SIG-M5 treated with dmso at 0.1 percent for 504 hours (cell line): ENCODE results near the gene FGFR4.
"Not testable (repeated sequence)": the region's sequence is repeated elsewhere in the genome, so short reads cannot be mapped to it uniquely, and the experiment has no call there.

ENCODE experiments used
- DNase-seq: peaks from one replicate; lab custom pipeline; 2025; ENCODE audit not compliant: unreplicated experiment; lab: John Stamatoyannopoulos, UW

The FGFR4 gene

DNA sequence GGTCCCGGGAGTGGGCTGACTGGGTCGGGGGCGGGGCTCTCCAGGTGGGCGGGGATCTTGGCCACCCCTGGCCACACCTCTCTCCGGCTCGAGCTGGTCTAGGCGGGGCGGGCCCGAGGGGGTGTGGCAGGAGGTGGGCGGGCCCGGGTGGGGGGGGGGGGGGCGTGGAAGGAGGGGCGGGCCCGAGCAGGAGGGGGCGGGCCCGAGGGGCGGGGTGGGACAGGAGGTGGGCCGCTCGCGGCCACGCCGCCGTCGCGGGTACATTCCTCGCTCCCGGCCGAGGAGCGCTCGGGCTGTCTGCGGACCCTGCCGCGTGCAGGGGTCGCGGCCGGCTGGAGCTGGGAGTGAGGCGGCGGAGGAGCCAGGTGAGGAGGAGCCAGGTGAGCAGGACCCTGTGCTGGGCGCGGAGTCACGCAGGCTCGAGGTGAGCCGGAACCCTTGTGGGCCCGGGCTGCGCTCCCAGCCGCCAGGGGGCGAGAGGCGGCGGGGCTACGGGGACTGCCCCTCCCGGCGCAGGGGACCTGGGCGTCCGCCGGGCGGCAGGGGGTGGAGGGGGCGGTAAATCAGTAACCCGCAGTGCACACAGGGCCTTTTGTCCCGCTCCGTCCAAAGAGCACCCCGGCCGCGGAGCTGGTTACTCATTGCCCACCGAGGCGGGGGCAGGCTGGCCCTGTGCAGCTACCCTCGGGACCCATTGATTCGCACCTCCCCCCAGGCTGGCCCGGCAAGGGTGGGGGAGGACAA is at the start of gene FGFR4:
Gene FGFR4, plus strand, starts transcription at position 262 of the 744 bp plus-strand sequence. CDS start 2,688 bp downstream, outside the sequence.
- peak; percentile 77 for DNase-seq

DNA sequence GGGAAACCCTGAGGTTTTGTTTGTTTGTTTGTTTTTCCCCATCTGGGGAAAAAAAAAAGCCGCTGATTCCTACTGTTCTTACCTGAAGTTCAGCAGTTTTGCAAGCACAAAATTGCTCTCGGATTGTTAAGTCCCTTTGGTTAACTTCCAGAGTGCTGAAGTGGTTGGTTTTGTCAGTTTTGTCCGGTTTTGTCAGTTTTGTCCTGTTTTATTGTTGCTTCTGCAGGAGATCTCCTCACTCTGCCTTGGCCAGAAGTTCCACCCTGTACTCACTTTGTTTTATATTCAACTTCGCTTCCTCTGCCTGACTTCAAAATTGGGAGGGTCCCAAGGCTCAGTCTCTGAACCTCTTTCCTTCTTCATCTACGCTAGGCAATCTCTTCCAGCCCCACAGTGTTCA is 49.8 kb upstream of the FGFR4 start:
- no peak for DNase-seq

- DNase-seq: no peak
Observed at GRCh38 chr5:177040814-177041420, 45.8 kb upstream of the FGFR4 start.

- no peak for DNase-seq
Observed at GRCh38 chr5:177041936-177042335, 44.8 kb upstream of the FGFR4 start.

DNA sequence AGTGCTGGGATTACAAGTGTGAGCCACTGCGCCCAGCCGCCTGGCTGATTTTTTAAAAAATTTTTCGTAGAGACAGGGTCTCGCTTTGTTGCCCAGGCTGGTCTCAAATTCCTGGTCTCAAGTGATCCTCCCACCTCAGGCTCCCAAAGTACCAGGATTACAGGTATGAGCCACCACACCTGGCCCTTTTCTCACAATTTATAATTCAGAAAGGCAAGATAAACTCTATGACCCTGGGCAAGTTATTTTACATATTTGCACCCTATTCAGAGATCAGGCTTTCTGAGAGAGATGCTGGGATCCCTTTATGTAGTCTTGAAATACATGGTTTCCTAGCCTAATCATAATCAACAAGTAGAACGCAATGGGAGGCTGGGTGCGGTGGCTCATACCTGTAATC is 43.6 kb upstream of the FGFR4 start:
- DNase-seq: no peak

DNA sequence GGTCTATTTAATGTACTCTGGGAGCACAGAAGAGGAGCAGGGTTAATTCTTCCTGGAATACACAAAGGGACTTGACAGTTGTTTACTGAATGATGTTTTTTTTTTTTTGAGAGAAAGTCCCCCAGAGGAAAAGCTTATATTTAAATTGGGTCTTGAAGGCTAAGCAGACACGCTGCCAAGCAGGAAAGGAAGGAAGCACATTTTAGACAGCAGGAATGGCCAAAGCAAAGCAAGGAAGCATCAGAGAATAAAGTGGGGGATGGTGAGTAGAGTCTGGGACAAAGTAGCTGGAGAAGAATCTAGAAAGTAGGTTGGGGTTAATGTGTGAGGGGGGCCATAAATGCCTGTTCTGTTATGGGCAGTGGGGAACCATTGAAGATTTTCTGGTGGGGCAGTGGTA is 42.8 kb upstream of the FGFR4 start:
- DNase-seq: no peak

DNA sequence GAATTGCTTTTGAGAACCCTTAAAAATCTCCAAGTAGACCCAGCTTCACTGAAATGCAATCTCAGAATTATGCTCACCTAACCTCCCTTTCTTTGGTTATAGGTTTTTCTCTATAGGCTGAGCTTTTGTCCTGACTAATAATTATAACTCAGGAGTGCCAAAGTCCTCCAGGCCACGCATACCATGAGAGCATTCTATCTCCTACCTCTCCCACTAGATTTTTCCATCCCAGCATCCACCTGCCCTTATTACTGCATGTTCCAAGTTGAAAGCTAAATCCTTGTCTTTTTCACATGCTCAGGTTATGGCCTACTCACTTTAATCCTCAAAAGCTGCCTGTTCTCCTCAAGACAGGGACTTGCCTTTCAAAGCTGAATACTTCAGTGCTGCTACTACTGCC is 42.1 kb upstream of the FGFR4 start:
- DNase-seq: no peak

DNA sequence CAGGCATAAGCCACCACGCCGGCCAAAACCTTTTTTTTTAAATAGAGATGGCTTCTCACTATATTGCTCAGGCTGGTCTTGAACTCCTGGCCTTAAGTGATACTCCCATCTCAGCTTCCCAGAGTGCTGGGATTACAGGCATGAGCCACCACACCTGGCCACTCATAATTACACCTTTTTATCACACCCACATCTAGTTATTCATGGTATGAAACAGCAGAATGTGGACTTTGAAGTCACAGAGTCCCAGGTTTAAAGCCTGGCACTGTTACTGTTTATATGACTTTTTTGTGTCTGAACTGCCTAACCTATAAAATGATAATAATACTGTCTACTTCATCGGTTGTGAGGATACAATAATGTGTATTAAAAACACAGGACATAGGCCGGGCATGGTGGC is 41.1 kb upstream of the FGFR4 start:
- no peak for DNase-seq

- not testable (repeated sequence) for DNase-seq
Observed at GRCh38 chr5:177048531-177048930, 38.2 kb upstream of the FGFR4 start.

GRCh38 chr5:177049285-177049684 is 37.4 kb upstream of the FGFR4 start:
- DNase-seq: no peak

DNA sequence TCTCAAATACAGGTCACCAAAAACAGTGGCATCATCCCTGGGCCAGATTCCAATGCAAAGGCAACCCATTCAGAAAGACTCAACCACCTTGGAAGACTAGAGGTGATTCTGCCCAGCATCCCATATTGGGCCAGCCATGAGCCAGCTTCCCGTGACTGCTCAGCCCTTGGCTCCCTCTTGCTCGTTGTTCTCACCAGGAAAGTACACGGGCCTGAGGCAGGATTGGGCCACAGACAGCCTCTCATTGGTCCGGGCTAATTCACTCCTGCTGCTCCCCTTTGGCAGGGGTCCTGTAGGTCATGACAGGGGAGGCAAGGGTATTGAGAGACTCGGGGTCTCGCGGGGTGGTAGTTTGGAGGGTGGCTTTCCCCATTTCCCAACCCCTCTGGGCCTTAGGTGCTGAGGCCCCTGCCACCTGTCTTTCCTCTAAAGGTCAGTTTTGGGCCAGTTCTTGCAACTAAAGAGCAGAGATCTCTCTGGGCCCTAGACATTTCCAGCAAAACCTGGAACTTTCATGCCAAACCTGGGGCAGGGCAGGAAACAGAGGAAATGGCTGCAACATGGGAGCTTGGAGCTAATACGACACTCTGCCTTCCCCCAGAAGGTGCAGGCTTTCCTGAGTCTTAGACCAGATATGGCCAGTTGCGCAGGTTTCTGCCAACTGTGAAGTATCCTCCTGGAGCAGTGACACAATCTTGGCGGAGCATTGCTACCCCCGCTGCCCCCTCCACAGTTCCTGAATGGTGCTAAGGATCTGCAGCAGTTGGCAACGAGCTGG is 22.0 kb upstream of the FGFR4 start:
- no peak for DNase-seq

DNA sequence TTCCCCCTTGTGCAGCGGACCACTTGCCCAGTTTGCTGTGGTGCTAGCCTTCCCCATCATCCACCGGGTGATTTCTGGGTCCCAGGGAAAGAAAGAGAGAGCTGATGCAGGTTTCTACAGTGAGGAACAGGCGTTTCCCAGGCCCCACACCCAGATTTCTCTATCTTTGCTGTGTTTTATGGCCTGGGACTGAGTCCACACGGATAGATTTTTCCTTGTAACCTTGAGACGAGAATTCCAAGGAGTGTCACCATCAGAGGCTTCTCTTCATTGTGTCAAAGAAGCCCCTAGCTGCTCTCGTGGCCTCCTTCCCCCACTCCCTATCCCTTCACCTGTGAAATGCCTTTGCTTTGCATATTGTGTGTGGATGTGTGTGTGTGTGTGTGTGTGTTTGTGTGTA is 21.2 kb upstream of the FGFR4 start:
- no peak for DNase-seq

GRCh38 chr5:177066224-177066623 is 20.5 kb upstream of the FGFR4 start:
- no peak for DNase-seq

DNA sequence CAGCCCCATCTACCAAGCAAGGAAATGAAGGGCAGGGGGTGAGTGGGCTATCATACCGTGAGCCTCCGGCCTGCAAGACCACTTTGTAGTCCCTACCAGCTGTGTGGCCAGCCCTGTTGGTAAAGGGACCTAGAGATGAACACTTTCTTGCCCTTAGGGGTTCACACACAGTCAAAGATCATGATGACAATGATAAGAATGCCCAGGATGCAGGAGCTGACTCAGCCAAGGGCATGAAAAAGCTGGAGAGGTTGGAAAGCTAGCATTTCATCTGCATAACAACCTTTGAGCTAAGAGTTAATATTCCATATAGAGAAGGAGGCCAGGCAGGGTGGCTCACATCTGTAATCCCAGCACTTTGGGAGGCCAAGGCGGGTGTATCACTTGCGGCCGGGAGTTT is 19.2 kb upstream of the FGFR4 start:
- no peak for DNase-seq

- DNase-seq: no peak
Observed at GRCh38 chr5:177070536-177071191, 16.1 kb upstream of the FGFR4 start.

- DNase-seq: peak; percentile 87
Observed at GRCh38 chr5:177071666-177072385, 14.9 kb upstream of the FGFR4 start.

DNA sequence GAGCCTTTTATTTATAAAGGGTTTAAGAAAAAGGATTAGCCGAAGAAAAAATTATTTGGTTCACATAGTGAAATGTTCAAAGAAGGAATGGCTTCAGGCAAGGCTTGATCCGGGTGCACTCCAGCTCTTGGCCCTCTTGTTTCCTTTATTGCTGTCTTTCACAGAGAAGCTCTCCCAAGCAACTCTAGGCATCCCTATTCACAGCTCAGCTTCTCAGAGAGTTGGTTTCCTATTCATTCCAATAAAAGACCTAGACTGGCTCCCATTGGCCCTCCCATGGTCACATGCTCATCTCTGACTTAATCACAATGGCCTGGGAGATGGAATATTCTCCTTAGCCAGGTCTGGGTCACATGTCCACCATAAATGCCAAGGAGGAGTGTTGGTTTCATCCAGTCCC is 9.4 kb upstream of the FGFR4 start:
- no peak for DNase-seq

DNA sequence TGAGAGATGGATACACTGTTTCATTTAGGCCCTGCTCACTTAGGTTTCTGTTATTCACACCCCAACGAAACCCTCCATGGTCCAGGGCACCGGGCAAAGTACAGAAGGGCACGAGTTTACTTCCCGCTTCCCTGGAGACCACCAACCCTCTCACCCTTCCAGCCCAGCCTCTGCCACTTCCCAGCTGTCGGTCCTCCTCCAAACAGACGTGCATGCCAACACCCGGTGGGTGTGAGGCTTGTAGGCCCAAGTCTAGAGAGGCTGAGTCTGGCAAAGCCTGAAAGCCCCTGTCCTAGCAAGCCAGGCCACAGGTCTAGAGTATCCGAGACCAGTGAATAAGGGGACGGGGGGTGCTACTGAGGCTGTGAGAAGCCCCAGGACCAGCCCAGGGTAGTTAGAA is 7.1 kb upstream of the FGFR4 start:
- DNase-seq: no peak

DNA sequence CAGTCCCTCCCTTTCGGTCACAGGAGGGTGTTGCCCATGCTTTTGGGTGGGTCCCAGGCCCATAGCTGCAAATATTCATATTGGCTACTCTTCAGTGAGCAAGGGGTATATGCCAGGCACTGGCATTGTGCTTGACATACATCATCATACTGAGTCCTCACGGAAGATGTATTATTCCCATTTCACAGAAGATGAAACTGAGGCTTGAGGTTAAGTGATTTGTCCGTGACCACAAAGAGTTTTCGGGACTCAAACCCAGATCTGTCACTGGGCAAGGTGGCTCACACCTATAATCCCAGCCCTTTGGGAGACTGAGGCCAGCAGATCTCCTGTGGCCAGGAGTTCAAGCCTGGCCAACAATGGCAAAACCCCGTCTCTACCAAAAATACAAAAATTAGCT is 6.5 kb upstream of the FGFR4 start:
- DNase-seq: no peak

- DNase-seq: no peak
Observed at GRCh38 chr5:177081859-177082258, 4.9 kb upstream of the FGFR4 start.

GRCh38 chr5:177083357-177083756 is 3.4 kb upstream of the FGFR4 start:
- DNase-seq: no peak
